Breast epithelium (tissue), 4 donors: Measurements from ENCODE around the gene ABCC1. TPM values are rescaled to one million over a fixed set of nuclear protein-coding genes. Genes with fewer than 3 reads are reported as not detected.

Experiments
- DNase-seq, 2 donors: peaks; one replicate each; pipeline ENCODE4 v3.0.0-alpha.2; 2019; ENCODE audit warnings: low spot score in 2 of 2
- H3K27ac ChIP-seq, 2 donors: fragments of 200-600 bp; sonication (generic) in 1 of 2; one replicate each; pipeline ENCODE4 v1.5.1; 2016 to 2019; ENCODE audit warnings: mild to moderate bottlenecking in 1 of 2
- H3K27me3 ChIP-seq, 2 donors: fragments of 200-600 bp; sonication (generic) in 1 of 2; one replicate each; pipeline versions ENCODE4 v1.5.1 to v1.6.0; 2017 to 2019; ENCODE audit warnings: control low read depth in 1 of 2, mild to moderate bottlenecking in 1 of 2
- H3K36me3 ChIP-seq: fragments of 200-600 bp; one replicate; pipeline ENCODE4 v1.5.1; 2019
- H3K4me1 ChIP-seq, 2 donors: fragments of 200-600 bp; sonication (generic); one replicate each; pipeline ENCODE4 v1.5.1; 2016 to 2019; ENCODE audit warnings: control low read depth in 1 of 2
- H3K4me3 ChIP-seq, 3 donors: fragments of 200-600 bp; sonication (generic); 1 replicate in 2 of 3; 2 replicates in 1 of 3; pipeline ENCODE4 v1.5.1; 2016 to 2019; ENCODE audit warnings: mild to moderate bottlenecking in 3 of 3, moderate library complexity in 2 of 3
- H3K9me3 ChIP-seq, 2 donors: fragments of 200-600 bp; sonication (generic) in 1 of 2; one replicate each; pipeline ENCODE4 v1.5.1; 2016 to 2019; ENCODE audit warnings: control low read depth in 1 of 2
- CTCF ChIP-seq, 3 donors: fragments of 450-650 bp; IDR thresholded peaks; one replicate each; pipeline ENCODE4 v1.5.1; 2016 to 2017; ENCODE audit warnings: antibody characterized with exemption in 3 of 3, mild to moderate bottlenecking in 3 of 3, moderate library complexity in 3 of 3
- POLR2A ChIP-seq: fragments of 450-650 bp; IDR thresholded peaks from one replicate; pipeline ENCODE4 v1.6.1; 2016; ENCODE audit warnings: antibody characterized with exemption, mild to moderate bottlenecking, moderate library complexity
- POLR2AphosphoS5 ChIP-seq, 3 donors: sonication (generic); formaldehyde crosslinking; IDR thresholded peaks; one replicate each; pipeline ENCODE4 v1.6.1; 2017; ENCODE audit warnings: antibody characterized with exemption in 3 of 3
- intact Hi-C: fragments of 100-400 bp; cut with DNase I; formaldehyde crosslinking; loops from one replicate; pipeline ENCODE4 v1.15.1; 2023; ENCODE audit warnings: low total_unique reads
- total RNA-seq, 3 donors: library from RNA; depleted of rRNA; stranded (reverse); fragments of >200 nt; gene quantifications; one replicate each; pipeline ENCODE4 v1.1.0, GENCODE V29; 2016

Gene ABCC1
- total RNA-seq, 3 donors from 2014 or later = 14.6 to 26.9 (median 21.3) TPM

GRCh38 chr16:16166949-16167348 lies 217.5 kb downstream of the ABCC1 start:
- no peak overlapping the region for H3K27ac ChIP-seq
- H3K4me1 ChIP-seq = no peaks in the 10 kb centered on the region
- no peaks in the 10 kb centered on the region for H3K36me3 ChIP-seq
- H3K4me3 ChIP-seq = no peak overlapping the region
- H3K9me3 ChIP-seq = no peaks in the 10 kb centered on the region
- no peaks in the 10 kb centered on the region for H3K27me3 ChIP-seq
- intact Hi-C loops = no loop called here
- TF ChIP-seq POLR2AphosphoS5 (IDR thresholded peaks at IDR 0.05) (no peak), POLR2A (no peak), CTCF (IDR thresholded peaks at IDR 0.05) (no peak)
- no peak for DNase-seq

GRCh38 chr16:16167927-16168326 lies 218.5 kb downstream of the ABCC1 start:
- H3K4me1 ChIP-seq = no peaks in the 10 kb centered on the region
- H3K36me3 ChIP-seq = no peaks in the 10 kb centered on the region
- no peaks in the 10 kb centered on the region for H3K9me3 ChIP-seq
- no peak overlapping the region for H3K27ac ChIP-seq
- no peak for TF ChIP-seq POLR2AphosphoS5 (IDR thresholded peaks at IDR 0.05)
- TF ChIP-seq CTCF (IDR thresholded peaks at IDR 0.05) = no peak
- TF ChIP-seq POLR2A = no peak
- no peak for DNase-seq
- intact Hi-C loops = no loop called here
- H3K4me3 ChIP-seq = no peak overlapping the region
- H3K27me3 ChIP-seq = no peaks in the 10 kb centered on the region

GRCh38 chr16:16168431-16168830 lies 219.0 kb downstream of the ABCC1 start:
- Histone ChIP-seq H3K4me3 (no peak overlapping the region), H3K36me3 (no peaks in the 10 kb centered on the region), H3K27ac (no peak overlapping the region), H3K9me3 (no peaks in the 10 kb centered on the region), H3K4me1 (no peaks in the 10 kb centered on the region), H3K27me3 (no peaks in the 10 kb centered on the region)
- intact Hi-C loops = no loop called here
- no peak for TF ChIP-seq POLR2AphosphoS5 (IDR thresholded peaks at IDR 0.05)
- TF ChIP-seq CTCF (IDR thresholded peaks at IDR 0.05) = no peak
- no peak for TF ChIP-seq POLR2A
- no peak for DNase-seq

- intact Hi-C loops = no loop called here
- no peak for TF ChIP-seq POLR2A
- TF ChIP-seq CTCF (IDR thresholded peaks at IDR 0.05) = no peak
- TF ChIP-seq POLR2AphosphoS5 (IDR thresholded peaks at IDR 0.05) = no peak
Measured at GRCh38 chr16:16169615-16170014, 220.2 kb downstream of the ABCC1 start.

GRCh38 chr16:16171332-16171919 lies 222.0 kb downstream of the ABCC1 start:
- Histone ChIP-seq H3K4me1 (no peaks in the 10 kb centered on the region), H3K27ac (no peak overlapping the region), H3K9me3 (no peaks in the 10 kb centered on the region), H3K4me3 (no peak overlapping the region), H3K27me3 (no peaks in the 10 kb centered on the region), H3K36me3 (no peaks in the 10 kb centered on the region)
- no peak for DNase-seq
- intact Hi-C loops = no loop called here
- TF ChIP-seq POLR2AphosphoS5 (IDR thresholded peaks at IDR 0.05) (no peak), POLR2A (no peak), CTCF (IDR thresholded peaks at IDR 0.05) (no peak)

More at GRCh38 chr16:16169615-16170014, 220.2 kb downstream of the ABCC1 start:
- H3K4me1 ChIP-seq = no peaks in the 10 kb centered on the region
- DNase-seq = no peak
- no peaks in the 10 kb centered on the region for H3K9me3 ChIP-seq
- H3K27ac ChIP-seq = no peak overlapping the region
- H3K36me3 ChIP-seq = no peaks in the 10 kb centered on the region
- H3K4me3 ChIP-seq = no peak overlapping the region
- H3K27me3 ChIP-seq = no peaks in the 10 kb centered on the region
